ENCODE results near the gene LGR5. TPM values are rescaled to one million over a fixed set of nuclear protein-coding genes. Genes with fewer than 3 reads are reported as not detected.

LGR5 gene
- total and polyA plus RNA-seq, 2 donors (not counting 1 experiment from before 2014, with no cell fraction given) = not detected

GRCh38 chr12:71626098-71626497, 186.5 kb downstream of the LGR5 start:
- H3K9me3 ChIP-seq (ENCODE audit: control insufficient read depth, insufficient read depth, low read depth, low read length) = no peaks in the 10 kb centered on the region
- no peak overlapping the region for H3K27ac ChIP-seq (ENCODE audit: insufficient read depth, low read length)
- H3K79me2 ChIP-seq (ENCODE audit: control insufficient read depth, insufficient read depth, low read length) = no peaks in the 10 kb centered on the region
- no peak overlapping the region for H3K9ac ChIP-seq (ENCODE audit: insufficient read depth, low read length)
- H3K4me2 ChIP-seq (ENCODE audit: extremely low read depth, insufficient read depth, low read length) = no peak overlapping the region
- no peak for DNase-seq (ENCODE audit: low read depth in 2 of 2)
- TF ChIP-seq EZH2 (IDR thresholded peaks at IDR 0.05; ENCODE audit: low read length, missing control alignments) = no peak
- H3K36me3 ChIP-seq (ENCODE audit: control insufficient read depth, insufficient read depth, low read length) = peaks cover 12% of the 10 kb centered on the region
- H3K27me3 ChIP-seq (ENCODE audit: control insufficient read depth, insufficient read depth, low read length) = no peaks in the 10 kb centered on the region
- H4K20me1 ChIP-seq (ENCODE audit: control insufficient read depth, extremely low read depth, insufficient read depth, low read length) = no peaks in the 10 kb centered on the region
- no peaks in the 10 kb centered on the region for H3K4me1 ChIP-seq (ENCODE audit: control insufficient read depth, extremely low read depth, insufficient read depth, low read length)
- no peak overlapping the region for H3K4me3 ChIP-seq (replicated peaks in 1 of 4; ENCODE audit: control extremely low read depth in 1 of 4, insufficient read depth in 1 of 4, low read depth in 3 of 4, low read length in 4 of 4)
- no peak overlapping the region for H2AFZ ChIP-seq (ENCODE audit: low read length)

GRCh38 chr12:71626768-71627167, 187.2 kb downstream of the LGR5 start:
- Histone ChIP-seq H3K4me1 (ENCODE audit: control insufficient read depth, extremely low read depth, insufficient read depth, low read length) (no peaks in the 10 kb centered on the region), H3K27ac (ENCODE audit: insufficient read depth, low read length) (no peak overlapping the region), H3K36me3 (ENCODE audit: control insufficient read depth, insufficient read depth, low read length) (peaks cover 14% of the 10 kb centered on the region), H3K4me2 (ENCODE audit: extremely low read depth, insufficient read depth, low read length) (no peak overlapping the region), H4K20me1 (ENCODE audit: control insufficient read depth, extremely low read depth, insufficient read depth, low read length) (no peaks in the 10 kb centered on the region), H2AFZ (ENCODE audit: low read length) (no peak overlapping the region), H3K79me2 (ENCODE audit: control insufficient read depth, insufficient read depth, low read length) (no peaks in the 10 kb centered on the region), H3K9me3 (ENCODE audit: control insufficient read depth, insufficient read depth, low read depth, low read length) (no peaks in the 10 kb centered on the region), H3K4me3 (replicated peaks in 1 of 4; ENCODE audit: control extremely low read depth in 1 of 4, insufficient read depth in 1 of 4, low read depth in 3 of 4, low read length in 4 of 4) (no peak overlapping the region), H3K27me3 (ENCODE audit: control insufficient read depth, insufficient read depth, low read length) (no peaks in the 10 kb centered on the region), H3K9ac (ENCODE audit: insufficient read depth, low read length) (no peak overlapping the region)
- TF ChIP-seq EZH2 (IDR thresholded peaks at IDR 0.05; ENCODE audit: low read length, missing control alignments) (no peak), CTCF (conservative IDR thresholded peaks at IDR 0.05 in 1 of 2, IDR thresholded peaks at IDR 0.05 in 1 of 2; ENCODE audit: low read depth in 1 of 2, low read length in 2 of 2) (no peak)
- peak; percentile 21 to 48 for DNase-seq (ENCODE audit: low read depth in 2 of 2)

- H3K4me3 ChIP-seq (replicated peaks in 1 of 4; ENCODE audit: control extremely low read depth in 1 of 4, insufficient read depth in 1 of 4, low read depth in 3 of 4, low read length in 4 of 4) = no peak overlapping the region
- no peak overlapping the region for H3K9ac ChIP-seq (ENCODE audit: insufficient read depth, low read length)
- no peak overlapping the region for H3K27ac ChIP-seq (ENCODE audit: insufficient read depth, low read length)
- no peak overlapping the region for H3K4me2 ChIP-seq (ENCODE audit: extremely low read depth, insufficient read depth, low read length)
- no peak overlapping the region for H2AFZ ChIP-seq (ENCODE audit: low read length)
- H3K79me2 ChIP-seq (ENCODE audit: control insufficient read depth, insufficient read depth, low read length) = no peaks in the 10 kb centered on the region
- no peak for DNase-seq (ENCODE audit: low read depth in 2 of 2)
- no peaks in the 10 kb centered on the region for H3K27me3 ChIP-seq (ENCODE audit: control insufficient read depth, insufficient read depth, low read length)
- H3K4me1 ChIP-seq (ENCODE audit: control insufficient read depth, extremely low read depth, insufficient read depth, low read length) = no peaks in the 10 kb centered on the region
- H4K20me1 ChIP-seq (ENCODE audit: control insufficient read depth, extremely low read depth, insufficient read depth, low read length) = no peaks in the 10 kb centered on the region
- peaks cover 17% of the 10 kb centered on the region for H3K36me3 ChIP-seq (ENCODE audit: control insufficient read depth, insufficient read depth, low read length)
- TF ChIP-seq EZH2 (IDR thresholded peaks at IDR 0.05; ENCODE audit: low read length, missing control alignments) (no peak), CTCF (conservative IDR thresholded peaks at IDR 0.05 in 1 of 2, IDR thresholded peaks at IDR 0.05 in 1 of 2; ENCODE audit: low read depth in 1 of 2, low read length in 2 of 2) (no peak)
- H3K9me3 ChIP-seq (ENCODE audit: control insufficient read depth, insufficient read depth, low read depth, low read length) = no peaks in the 10 kb centered on the region
Measured at GRCh38 chr12:71627438-71628002, 187.9 kb downstream of the LGR5 start.

Other genes with a start within 250 kb of the LGR5 start
- 21.8 and 30.7 TPM in 2 replicates for gene ZFC3H1, start 224.1 kb downstream of the LGR5 start, total RNA-seq
- gene ZFC3H1, start 224.1 kb downstream of the LGR5 start, polyA plus RNA-seq = 23.2 and 33.1 TPM in 2 replicates
- gene THAP2, start 224.5 kb downstream of the LGR5 start, total RNA-seq = 5.6 and 6.9 TPM in 2 replicates
- gene THAP2, start 224.5 kb downstream of the LGR5 start, polyA plus RNA-seq = 1.5 and 2.3 TPM in 2 replicates
- gene TMEM19, start 246.3 kb downstream of the LGR5 start, total RNA-seq = 21.6 and 25.1 TPM in 2 replicates
- gene TMEM19, start 246.3 kb downstream of the LGR5 start, polyA plus RNA-seq = 19.6 and 30.5 TPM in 2 replicates